ENCODE data around the gene IGDCC3. TPM values are rescaled to one million over a fixed set of nuclear protein-coding genes. Genes with fewer than 3 reads are reported as not detected.

IGDCC3 gene
- total RNA-seq, 6 donors from 2014 or later, result 0.10 to 0.29 TPM; not detected in 4

DNA sequence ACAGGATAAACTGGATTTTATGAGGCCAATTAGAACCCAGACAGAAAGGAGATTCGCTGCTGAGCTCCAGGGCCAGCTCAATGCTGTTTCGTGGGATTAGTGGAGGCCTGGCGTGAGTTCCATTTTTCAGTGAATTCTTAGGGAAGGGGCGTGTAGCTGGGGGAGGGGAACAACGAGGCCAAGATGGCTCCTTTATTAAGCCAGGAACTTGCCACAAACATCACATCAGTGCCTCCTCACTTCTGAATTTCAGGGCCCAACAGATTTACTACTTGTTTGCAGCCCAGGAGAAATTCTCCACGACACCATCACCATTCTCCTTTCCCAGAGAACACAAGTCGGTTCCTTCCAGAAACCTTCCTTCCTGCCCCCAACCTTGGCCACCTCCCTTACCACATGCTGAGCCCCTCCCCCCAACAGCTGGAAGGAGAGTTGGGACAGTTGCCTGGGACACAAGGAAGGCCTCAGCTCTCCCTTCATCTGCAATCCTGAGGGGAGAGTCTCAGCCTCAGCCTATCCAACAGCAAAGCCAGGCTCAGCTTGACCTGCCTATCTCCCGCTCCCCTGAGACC lies 39.1 kb upstream of the IGDCC3 start:
- WGBS, 2 donors, result 65 to 73% methylated on average over 8 of the region's 8 CpGs
- H3K27ac ChIP-seq, result no peak overlapping the region
- H3K4me3 ChIP-seq, result no peak overlapping the region
- H3K9me3 ChIP-seq, result no peaks in the 10 kb centered on the region
- H3K27me3 ChIP-seq, result peaks cover 0 to 14% (median 10%) of the 10 kb centered on the region in 4 donors
- H3K4me1 ChIP-seq, result peaks cover 8 to 15% (median 14%) of the 10 kb centered on the region in 4 donors
- no peak for DNase-seq
- H3K36me3 ChIP-seq, result no peaks in the 10 kb centered on the region
- ATAC-seq (ENCODE audit: low FRiP score in 2 of 2), result no peak
- TF ChIP-seq, protein P1, sequence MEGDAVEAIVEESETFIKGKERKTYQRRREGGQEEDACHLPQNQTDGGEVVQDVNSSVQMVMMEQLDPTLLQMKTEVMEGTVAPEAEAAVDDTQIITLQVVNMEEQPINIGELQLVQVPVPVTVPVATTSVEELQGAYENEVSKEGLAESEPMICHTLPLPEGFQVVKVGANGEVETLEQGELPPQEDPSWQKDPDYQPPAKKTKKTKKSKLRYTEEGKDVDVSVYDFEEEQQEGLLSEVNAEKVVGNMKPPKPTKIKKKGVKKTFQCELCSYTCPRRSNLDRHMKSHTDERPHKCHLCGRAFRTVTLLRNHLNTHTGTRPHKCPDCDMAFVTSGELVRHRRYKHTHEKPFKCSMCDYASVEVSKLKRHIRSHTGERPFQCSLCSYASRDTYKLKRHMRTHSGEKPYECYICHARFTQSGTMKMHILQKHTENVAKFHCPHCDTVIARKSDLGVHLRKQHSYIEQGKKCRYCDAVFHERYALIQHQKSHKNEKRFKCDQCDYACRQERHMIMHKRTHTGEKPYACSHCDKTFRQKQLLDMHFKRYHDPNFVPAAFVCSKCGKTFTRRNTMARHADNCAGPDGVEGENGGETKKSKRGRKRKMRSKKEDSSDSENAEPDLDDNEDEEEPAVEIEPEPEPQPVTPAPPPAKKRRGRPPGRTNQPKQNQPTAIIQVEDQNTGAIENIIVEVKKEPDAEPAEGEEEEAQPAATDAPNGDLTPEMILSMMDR (IDR thresholded peaks at IDR 0.05), result no peak
- no peak for TF ChIP-seq POLR2A (IDR thresholded peaks at IDR 0.05)
- no peak for TF ChIP-seq EP300 (IDR thresholded peaks at IDR 0.05)
- TF ChIP-seq POLR2AphosphoS5 (IDR thresholded peaks at IDR 0.05), result no peak

GRCh38 chr15:65414841-65415621 lies 37.2 kb upstream of the IGDCC3 start:
- Histone ChIP-seq H3K27me3 (no peaks in the 10 kb centered on the region), H3K4me3 (no peak overlapping the region), H3K36me3 (no peaks in the 10 kb centered on the region), H3K27ac (no peak overlapping the region), H3K9me3 (no peaks in the 10 kb centered on the region), H3K4me1 (peaks cover 0 to 3% (median 0%) of the 10 kb centered on the region in 4 donors)
- DNase-seq (no peak), ATAC-seq (ENCODE audit: low FRiP score in 2 of 2) (no peak)
- TF ChIP-seq POLR2AphosphoS5 (IDR thresholded peaks at IDR 0.05) (no peak), EP300 (IDR thresholded peaks at IDR 0.05) (no peak)
- 46 to 48% methylated on average over 13 to 14 of the region's 14 CpGs for WGBS, 2 donors

- Histone ChIP-seq H3K27ac (no peak overlapping the region), H3K4me1 (peaks cover 0 to 3% (median under 1%) of the 10 kb centered on the region in 4 donors), H3K27me3 (no peaks in the 10 kb centered on the region), H3K4me3 (no peak overlapping the region), H3K36me3 (no peaks in the 10 kb centered on the region), H3K9me3 (no peaks in the 10 kb centered on the region)
- TF ChIP-seq POLR2A (IDR thresholded peaks at IDR 0.05), result no peak
- WGBS, 2 donors, result 82 to 83% methylated on average over 6 of the region's 6 CpGs
- DNase-seq (no peak), ATAC-seq (ENCODE audit: low FRiP score in 2 of 2) (no peak)
These were observed 36.0 kb upstream of the IGDCC3 start for GRCh38 chr15:65413760-65414144.

DNA sequence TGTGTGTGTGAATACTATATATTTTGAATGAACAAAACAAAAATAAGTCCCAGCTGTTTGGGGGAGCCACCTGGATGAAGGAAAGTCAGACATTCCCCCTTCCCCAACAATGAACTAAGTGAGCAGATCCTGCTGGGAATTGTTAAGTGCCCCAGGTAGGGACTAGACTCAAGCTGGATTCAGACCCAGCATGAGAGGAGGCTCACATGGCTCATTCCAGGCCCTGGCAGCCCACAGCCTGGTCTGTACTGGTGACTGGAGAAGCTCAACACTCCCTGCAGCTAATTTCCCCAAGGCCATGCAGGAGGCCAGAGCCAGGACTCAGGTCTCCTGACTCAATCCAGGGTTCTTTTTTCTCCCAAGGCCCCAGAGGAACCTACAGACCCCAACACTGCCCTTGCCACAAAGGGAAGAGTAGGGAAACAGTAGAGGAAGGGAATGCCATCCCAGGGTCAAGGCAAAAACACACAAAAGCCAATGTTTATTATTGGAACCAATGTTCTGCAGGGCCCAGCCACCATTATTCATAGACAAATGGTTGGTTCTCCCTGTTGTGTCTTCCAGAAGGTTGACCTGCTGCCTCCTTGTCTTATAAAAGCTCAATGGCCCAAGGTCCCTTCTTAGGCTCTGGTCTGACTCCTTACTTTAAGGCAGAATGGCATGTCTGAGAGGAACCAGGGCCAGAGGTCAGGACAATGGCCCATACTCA lies 35.4 kb upstream of the IGDCC3 start:
- no peaks in the 10 kb centered on the region for H3K27me3 ChIP-seq
- no peaks in the 10 kb centered on the region for H3K36me3 ChIP-seq
- peaks cover 0 to 6% (median 3%) of the 10 kb centered on the region in 4 donors for H3K4me1 ChIP-seq
- TF ChIP-seq POLR2A (IDR thresholded peaks at IDR 0.05) (no peak), EP300 (IDR thresholded peaks at IDR 0.05) (no peak), POLR2AphosphoS5 (IDR thresholded peaks at IDR 0.05) (no peak)
- TF ChIP-seq, protein P1 (IDR thresholded peaks at IDR 0.05), result no peak
- no peaks in the 10 kb centered on the region for H3K9me3 ChIP-seq
- no peak overlapping the region for H3K27ac ChIP-seq
- DNase-seq, result no peak
- H3K4me3 ChIP-seq, result no peak overlapping the region
- ATAC-seq (ENCODE audit: low FRiP score in 2 of 2), result no peak

- 33% methylated on average over 1 of the region's 1 CpG for WGBS, 2 donors
- no peak overlapping the region for H3K4me3 ChIP-seq
- no peaks in the 10 kb centered on the region for H3K9me3 ChIP-seq
These were observed 34.8 kb upstream of the IGDCC3 start for GRCh38 chr15:65412556-65412955.

More at GRCh38 chr15:65412556-65412955, 34.8 kb upstream of the IGDCC3 start:
- Histone ChIP-seq H3K4me1 (peaks cover 0 to 7% (median 4%) of the 10 kb centered on the region in 4 donors), H3K27me3 (no peaks in the 10 kb centered on the region), H3K36me3 (no peaks in the 10 kb centered on the region), H3K27ac (no peak overlapping the region)
- DNase-seq (no peak), ATAC-seq (ENCODE audit: low FRiP score in 2 of 2) (no peak)
- TF ChIP-seq EP300 (IDR thresholded peaks at IDR 0.05), result no peak
- TF ChIP-seq POLR2AphosphoS5 (IDR thresholded peaks at IDR 0.05), result no peak
- TF ChIP-seq POLR2A (IDR thresholded peaks at IDR 0.05), result no peak
- TF ChIP-seq, protein P1 (IDR thresholded peaks at IDR 0.05), result no peak

Data from upper lobe of left lung (tissue), 6 donors.